Activated CD8-positive, alpha-beta memory T cell treated with anti-CD3 and anti-CD28 coated beads for 48 hours (primary cell): ENCODE results near the gene TCERG1L.

Experiments
- DNase-seq, 3 experiments: peaks; one replicate each; pipeline ENCODE4 v3.0.0-alpha.2; 2020; ENCODE audit warnings: low read depth in 2 of 3, low spot score in 2 of 3

TCERG1L gene

DNA sequence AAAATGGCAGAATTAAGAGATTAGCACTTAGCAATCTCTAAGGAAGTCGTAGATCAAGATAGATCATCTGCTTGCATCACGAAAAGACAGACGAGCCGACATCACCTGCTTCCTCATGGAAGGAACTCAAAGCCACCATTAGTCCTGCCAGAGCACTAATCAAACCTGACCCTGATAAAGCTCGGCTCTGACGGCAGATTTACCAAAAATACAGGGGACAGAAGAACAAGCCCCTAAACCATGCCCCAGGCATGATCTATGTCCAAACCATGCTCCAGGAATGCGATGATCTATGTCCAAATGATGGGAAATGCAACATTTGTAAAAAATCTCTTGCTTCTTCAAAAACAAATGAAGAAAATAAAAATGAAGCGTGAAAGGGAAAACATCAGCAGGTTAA is 182.8 kb downstream of the TCERG1L start:
- DNase-seq = no peak

- DNase-seq = no peak
Observed at GRCh38 chr10:131127610-131128009, 183.9 kb downstream of the TCERG1L start.

DNA sequence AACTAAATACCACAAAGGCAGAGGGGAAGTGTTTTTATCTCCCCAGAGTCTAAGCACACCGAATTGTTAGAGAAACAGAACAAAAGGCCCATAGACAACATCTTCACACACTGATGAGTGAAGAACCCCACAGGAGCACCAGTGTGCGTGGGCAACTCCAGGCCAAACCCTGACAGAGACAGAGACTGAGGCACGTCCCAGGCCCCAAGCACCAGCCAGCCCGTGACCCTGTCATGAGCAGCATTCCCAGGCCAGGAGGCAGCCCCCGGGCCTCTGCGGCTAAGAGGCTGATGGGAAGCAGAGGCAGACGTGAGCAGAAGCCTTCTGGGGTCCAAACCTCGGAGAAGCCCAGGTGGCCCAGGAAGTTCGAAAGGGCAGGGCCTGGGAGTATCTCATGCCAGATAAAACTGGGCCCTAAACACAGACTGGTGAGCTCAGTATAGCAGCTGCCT is 184.4 kb downstream of the TCERG1L start:
- no peak for DNase-seq

DNA sequence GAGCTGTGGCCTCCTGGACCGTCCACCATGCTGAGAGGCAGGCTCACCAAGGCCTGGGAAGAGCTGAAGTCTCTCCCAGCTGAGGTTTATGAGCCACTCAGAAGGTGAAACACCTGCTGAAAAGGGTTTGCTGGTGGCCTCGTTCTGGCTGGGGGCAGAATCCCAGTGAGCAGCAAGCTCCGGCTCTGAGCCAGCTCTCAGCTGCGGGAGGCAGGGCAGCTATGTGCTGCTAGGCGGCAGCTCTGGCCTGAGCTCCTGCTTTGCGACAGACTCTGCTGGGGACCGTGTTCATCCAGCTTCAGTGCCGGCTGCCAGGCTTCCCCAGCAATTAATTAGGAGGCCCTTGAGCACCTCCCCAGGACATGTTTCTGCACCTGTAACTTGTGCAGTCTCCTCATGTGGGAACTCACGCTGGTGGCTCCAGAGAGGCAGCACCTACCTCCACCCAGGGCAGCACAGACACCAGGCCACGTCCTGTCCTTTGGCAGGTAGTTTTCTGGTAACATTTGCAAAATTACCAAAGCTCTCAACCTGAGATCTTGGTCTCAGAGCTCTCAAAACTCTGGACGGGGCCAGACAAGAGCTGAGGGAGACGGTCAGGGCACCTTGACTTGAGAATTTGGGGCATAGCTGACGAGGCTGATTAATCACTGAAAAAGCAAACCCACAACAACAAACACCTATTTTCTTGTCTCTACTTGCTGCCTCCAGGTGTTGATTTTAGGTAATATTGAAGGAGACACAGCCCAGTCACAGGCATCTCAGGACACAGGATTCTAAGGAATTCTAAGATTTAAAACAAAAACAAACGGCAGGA is 185.0 kb downstream of the TCERG1L start:
- no peak for DNase-seq

- DNase-seq = no peak
Observed at GRCh38 chr10:131125511-131126225, 185.9 kb downstream of the TCERG1L start.

DNA sequence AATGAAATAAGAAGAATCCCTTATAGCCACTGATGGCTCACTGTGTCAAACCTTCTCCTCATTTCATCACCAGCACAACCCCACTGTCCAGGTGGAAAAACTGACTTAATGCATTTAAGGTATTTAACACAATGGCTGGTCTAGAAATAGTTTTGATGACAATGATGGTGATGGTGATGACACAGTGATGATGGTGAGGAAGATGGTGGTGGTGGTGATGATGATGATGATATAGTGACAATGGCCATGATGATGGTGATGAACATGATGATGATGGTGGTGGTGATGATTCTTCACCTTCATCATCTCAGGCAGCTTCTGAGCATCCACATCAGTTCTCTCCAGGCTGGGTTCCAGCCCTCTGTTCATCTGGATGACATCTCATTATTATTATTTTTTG is 186.6 kb downstream of the TCERG1L start:
- DNase-seq = no peak

DNA sequence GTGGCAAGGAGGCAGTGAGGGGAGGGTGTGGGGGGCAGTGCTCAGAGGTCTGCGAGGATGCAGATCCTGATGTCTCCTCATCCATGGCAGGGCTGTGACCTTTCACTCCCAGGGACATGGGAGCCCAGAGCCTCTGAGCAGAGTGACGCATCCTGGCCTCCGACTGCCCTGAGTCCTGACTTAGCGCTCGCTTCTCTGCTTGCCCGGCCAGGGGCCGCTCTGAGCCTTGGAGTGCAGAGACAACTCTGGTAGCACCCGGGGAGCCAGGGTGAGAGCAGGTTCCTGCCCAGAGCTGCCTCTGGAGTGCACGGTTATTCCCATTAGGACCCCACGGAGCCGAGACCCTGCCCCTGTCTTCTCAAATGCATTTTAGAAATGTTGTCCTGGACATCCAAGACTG is 188.0 kb downstream of the TCERG1L start:
- DNase-seq = no peak

DNA sequence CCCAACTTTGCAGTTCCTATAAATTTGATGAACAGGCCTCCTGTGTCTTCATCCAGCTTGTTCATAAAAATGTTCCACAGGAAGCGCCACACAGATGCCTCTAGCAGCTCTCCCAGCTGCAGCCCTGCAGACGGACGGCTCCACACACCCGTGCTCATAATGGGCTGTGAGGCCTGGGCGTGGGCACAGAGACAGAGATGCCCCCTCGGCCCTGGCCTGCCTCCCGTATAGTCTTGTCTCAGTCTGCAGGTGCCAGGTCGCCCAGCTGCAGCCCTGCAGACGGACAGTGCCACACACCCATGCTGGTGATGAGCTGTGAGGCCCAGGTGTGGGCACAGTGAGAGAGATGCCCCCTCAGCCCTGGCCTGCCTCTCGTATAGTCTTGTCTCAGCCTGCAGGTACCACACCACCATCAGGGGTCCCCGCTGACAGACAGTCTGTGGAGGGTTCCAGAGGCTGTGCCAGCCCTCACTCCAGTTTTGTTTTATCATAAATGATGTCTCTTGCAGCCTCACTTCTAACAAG is 189.9 kb downstream of the TCERG1L start:
- DNase-seq = no peak

DNA sequence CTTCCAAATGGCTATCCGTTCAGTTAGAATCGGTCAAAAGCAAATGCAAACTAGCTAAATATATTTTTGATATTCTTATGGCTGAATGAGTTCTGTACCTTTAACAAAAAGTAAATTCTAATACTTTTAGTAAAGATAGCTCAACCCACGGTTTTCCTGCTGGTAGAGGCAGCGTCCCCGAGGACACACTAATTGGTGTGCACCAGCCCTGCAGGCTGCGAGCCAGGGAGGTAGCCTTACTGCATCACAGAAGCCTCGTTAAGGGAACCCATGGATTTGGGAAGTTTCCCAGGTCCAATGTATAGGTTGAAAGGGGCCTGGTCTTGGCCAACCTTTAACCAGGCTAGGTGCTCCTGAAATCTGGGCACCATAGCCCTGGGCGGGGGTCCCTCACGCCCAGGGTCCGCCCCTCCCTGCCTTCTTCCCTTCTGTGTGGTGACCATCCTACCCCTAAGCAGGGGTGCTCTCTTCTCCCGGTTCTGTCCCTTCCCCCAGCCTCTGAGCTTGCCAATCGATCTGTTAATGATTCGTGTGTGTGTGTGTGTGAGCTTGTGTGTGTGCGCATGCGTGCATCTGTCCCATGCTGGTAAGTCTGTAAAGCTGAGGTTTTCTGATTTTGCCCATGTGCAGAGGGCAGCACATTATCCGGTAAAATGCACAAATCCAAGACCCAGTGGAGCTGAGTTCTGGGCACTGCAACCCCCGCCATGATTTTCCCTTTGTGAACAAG is 191.7 kb downstream of the TCERG1L start:
- no peak for DNase-seq

GRCh38 chr10:131117416-131118212 is 193.9 kb downstream of the TCERG1L start:
- no peak for DNase-seq

- no peak for DNase-seq
Observed at GRCh38 chr10:131116991-131117375, 194.5 kb downstream of the TCERG1L start.

- DNase-seq = no peak
Observed at GRCh38 chr10:131116216-131116990, 195.1 kb downstream of the TCERG1L start.

DNA sequence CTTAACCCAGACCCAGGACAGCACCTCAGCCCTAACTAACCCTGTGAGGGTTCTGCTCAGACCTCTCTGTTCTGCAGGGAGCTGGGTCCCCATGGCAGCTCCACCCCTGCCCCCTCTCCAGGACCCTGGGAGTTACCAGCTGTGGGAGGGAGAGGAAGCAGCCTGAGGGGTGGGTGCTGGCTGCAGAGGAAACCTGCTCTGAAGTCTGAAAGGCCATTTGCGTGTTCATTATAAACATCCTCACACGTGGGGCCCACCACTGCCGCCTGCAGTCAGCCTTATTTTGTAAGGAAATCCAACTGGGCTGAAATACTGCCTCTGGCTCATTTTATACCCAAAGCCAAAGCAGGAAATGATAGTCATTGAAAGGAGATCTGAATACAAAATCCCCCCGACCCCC is 195.7 kb downstream of the TCERG1L start:
- DNase-seq = no peak

DNA sequence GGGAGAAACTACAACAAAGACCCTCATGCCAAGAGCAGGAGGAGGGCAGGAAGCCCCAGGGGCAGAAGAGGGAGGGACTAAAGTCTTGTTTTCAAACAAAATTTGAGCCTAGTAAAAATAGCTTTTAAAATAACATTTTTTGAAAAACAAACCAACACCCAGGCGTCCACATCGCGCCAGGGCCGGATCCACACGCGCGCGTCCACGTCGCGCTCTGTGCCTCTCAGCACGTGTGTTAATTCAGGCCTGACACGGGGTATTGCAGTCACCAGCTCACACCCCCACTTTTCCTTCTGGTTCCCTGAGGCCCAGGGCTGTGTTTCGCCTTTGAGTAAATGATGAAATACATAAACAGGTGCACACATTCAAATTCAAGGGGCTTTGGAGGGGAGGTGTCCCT is 196.2 kb downstream of the TCERG1L start:
- no peak for DNase-seq

- no peak for DNase-seq
Observed at GRCh38 chr10:131114846-131115245, 196.7 kb downstream of the TCERG1L start.

DNA sequence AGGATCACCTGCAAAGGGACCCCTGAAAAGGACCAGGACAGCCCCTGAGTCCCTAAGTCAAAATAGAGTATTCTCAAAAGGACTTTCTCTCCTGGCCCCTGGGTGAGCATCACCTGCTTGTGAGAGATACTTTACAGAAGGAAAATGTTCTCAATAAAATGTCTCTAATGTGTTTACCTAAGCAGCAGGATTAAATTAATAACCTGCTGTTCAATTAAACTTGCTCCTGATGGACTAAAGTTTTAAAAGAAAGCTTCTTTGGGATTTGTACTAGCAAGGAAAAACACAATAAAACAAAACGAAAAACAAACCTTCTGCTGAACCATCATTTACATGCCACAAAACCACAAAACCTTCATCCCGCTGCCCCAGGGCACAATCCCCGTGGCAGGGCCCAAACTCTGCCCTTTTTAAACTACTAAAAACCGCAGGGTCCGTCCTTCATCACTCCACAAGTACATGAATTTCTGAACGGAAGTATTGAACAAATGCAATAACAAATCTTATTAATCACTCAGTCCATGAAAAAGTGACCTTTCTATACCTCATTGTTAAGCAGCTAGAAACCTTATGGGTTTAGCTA is 197.7 kb downstream of the TCERG1L start:
- DNase-seq = no peak

DNA sequence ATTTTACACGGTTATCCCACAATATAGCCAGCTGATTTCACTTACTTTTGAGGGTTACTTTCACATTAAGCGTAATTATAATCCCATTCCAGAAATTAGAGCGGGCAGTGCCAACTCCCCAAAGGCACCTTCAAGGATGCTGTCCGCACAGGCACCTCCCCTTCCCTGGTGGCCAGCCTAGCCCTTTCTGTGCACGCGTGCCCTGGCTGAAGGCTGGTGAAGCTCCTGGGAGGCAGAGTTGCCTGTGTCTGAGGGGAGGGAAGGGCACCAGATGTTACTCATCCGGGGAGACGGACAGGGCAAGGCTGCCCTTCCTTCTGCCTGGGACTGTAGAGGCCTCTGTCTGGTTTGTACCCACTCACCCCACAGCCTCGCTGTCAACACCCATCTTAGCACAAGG is 198.4 kb downstream of the TCERG1L start:
- DNase-seq = no peak

GRCh38 chr10:131112691-131113090 is 198.8 kb downstream of the TCERG1L start:
- DNase-seq = no peak

- no peak for DNase-seq
Observed at GRCh38 chr10:131111471-131112080, 199.9 kb downstream of the TCERG1L start.
